Right ventricle myocardium inferior (tissue), 1 donor: Measurements from ENCODE around the gene ZBTB20. TPM values are rescaled to one million over a fixed set of nuclear protein-coding genes. Genes with fewer than 3 reads are reported as not detected.

Source experiments
- ATAC-seq: fragments of 200-7000 bp; cut with Tn5 transposase; one replicate; pipeline ENCODE4 v1.9.1; 2020; ENCODE audit warnings: mild to moderate bottlenecking, moderate library complexity
- DNase-seq: peaks from one replicate; pipeline ENCODE4 v3.0.0; 2021; ENCODE audit errors: missing footprints
- intact Hi-C: fragments of 100-400 bp; cut with DNase I; formaldehyde crosslinking; loops from one replicate; pipeline ENCODE4 v1.11.0; 2022
- total RNA-seq: library from RNA; stranded (reverse); fragmentation: NEBNext Ultra II Directional; extraction: Animal tissue kit (Norgen Biotek cat#: 25700); gene quantifications from one replicate; pipeline ENCODE4 v1.2.1, GENCODE V29; 2021
- donor health status: DM: no; HTN: yes; CAD: no; lungs with severe emphysema.

ZBTB20 gene
- total RNA-seq, 1 donor from 2014 or later, result 55.7 TPM

- DNase-seq (no peak), ATAC-seq (no peak)
- intact Hi-C loops, result no loop called here
These were observed 280.7 kb downstream of the ZBTB20 start for GRCh38 chr3:114866430-114866829.

GRCh38 chr3:114864970-114865369 lies 282.1 kb downstream of the ZBTB20 start:
- intact Hi-C loops, result no loop called here
- ATAC-seq, result no peak
- no peak for DNase-seq

- intact Hi-C loops, result no loop called here
- ATAC-seq, result no peak
- no peak for DNase-seq
These were observed 283.2 kb downstream of the ZBTB20 start for GRCh38 chr3:114863848-114864247.

- peak; percentile 16 for ATAC-seq
- intact Hi-C loops, result loop anchor here (2.0 kb wide), 1 partner anchor 15 kb away; no protein-coding TSS in a partner anchor
- DNase-seq, result no peak
These were observed 285.4 kb downstream of the ZBTB20 start for GRCh38 chr3:114861666-114862065.

GRCh38 chr3:114860531-114860930 lies 286.6 kb downstream of the ZBTB20 start:
- intact Hi-C loops, result loop anchor here (2.0 kb wide), 1 partner anchor 14 kb away; no protein-coding TSS in a partner anchor
- ATAC-seq (no peak), DNase-seq (no peak)

GRCh38 chr3:114858329-114858728 lies 288.8 kb downstream of the ZBTB20 start:
- ATAC-seq (no peak), DNase-seq (no peak)
- intact Hi-C loops, result no loop called here

GRCh38 chr3:114857299-114857701 lies 289.8 kb downstream of the ZBTB20 start:
- DNase-seq (no peak), ATAC-seq (no peak)
- intact Hi-C loops, result no loop called here

- intact Hi-C loops, result no loop called here
- DNase-seq (no peak), ATAC-seq (no peak)
These were observed 290.3 kb downstream of the ZBTB20 start for GRCh38 chr3:114856835-114857234.

GRCh38 chr3:114855839-114856238 lies 291.2 kb downstream of the ZBTB20 start:
- intact Hi-C loops, result no loop called here
- ATAC-seq (no peak), DNase-seq (no peak)

GRCh38 chr3:114852966-114853365 lies 294.1 kb downstream of the ZBTB20 start:
- ATAC-seq, result peak; percentile 50
- intact Hi-C loops, result no loop called here
- no peak for DNase-seq

- ATAC-seq (no peak), DNase-seq (no peak)
- intact Hi-C loops, result no loop called here
These were observed 296.2 kb downstream of the ZBTB20 start for GRCh38 chr3:114850898-114851297.

- intact Hi-C loops, result no loop called here
These were observed 298.3 kb downstream of the ZBTB20 start for GRCh38 chr3:114848643-114849350.

GRCh38 chr3:114848082-114848481 lies 299.0 kb downstream of the ZBTB20 start:
- intact Hi-C loops, result no loop called here
- ATAC-seq (peak; percentile 44), DNase-seq (no peak)

More at GRCh38 chr3:114848643-114849350, 298.3 kb downstream of the ZBTB20 start:
- no peak for DNase-seq
- ATAC-seq, result no peak

- ATAC-seq, result no peak
- DNase-seq, result no peak
- intact Hi-C loops, result loop anchor here (2.0 kb wide), 1 partner anchor 13 kb away; no protein-coding TSS in a partner anchor
These were observed 299.5 kb downstream of the ZBTB20 start for GRCh38 chr3:114847564-114847963.

GRCh38 chr3:114846779-114847178 lies 300.3 kb downstream of the ZBTB20 start:
- no peak for ATAC-seq
- no peak for DNase-seq
- intact Hi-C loops, result loop anchor here (2.0 kb wide), 1 partner anchor 14 kb away; no protein-coding TSS in a partner anchor

GRCh38 chr3:114846252-114846651 lies 300.8 kb downstream of the ZBTB20 start:
- no peak for ATAC-seq
- no peak for DNase-seq
- intact Hi-C loops, result loop anchor here (2.0 kb wide), 1 partner anchor 15 kb away; no protein-coding TSS in a partner anchor

GRCh38 chr3:114841515-114841914 lies 305.6 kb downstream of the ZBTB20 start:
- no peak for DNase-seq
- intact Hi-C loops, result no loop called here
- ATAC-seq, result no peak

- DNase-seq, result no peak
- intact Hi-C loops, result no loop called here
- ATAC-seq, result no peak
These were observed 307.6 kb downstream of the ZBTB20 start for GRCh38 chr3:114839476-114839875.

GRCh38 chr3:114838025-114838424 lies 309.1 kb downstream of the ZBTB20 start:
- no peak for ATAC-seq
- no peak for DNase-seq
- intact Hi-C loops, result no loop called here

GRCh38 chr3:114834175-114834940 lies 312.7 kb downstream of the ZBTB20 start:
- no peak for DNase-seq
- intact Hi-C loops, result no loop called here
- no peak for ATAC-seq
